Measurements from ENCODE around the gene JTB. TPM values are rescaled to one million over a fixed set of nuclear protein-coding genes. Genes with fewer than 3 reads are reported as not detected.
A peak's percentile ranks its signal among the peaks of the same experiment; 100 is the strongest.

The JTB gene
- total and polyA plus RNA-seq, 7 donors: 87.6 to 266 (median 118) TPM

DNA sequence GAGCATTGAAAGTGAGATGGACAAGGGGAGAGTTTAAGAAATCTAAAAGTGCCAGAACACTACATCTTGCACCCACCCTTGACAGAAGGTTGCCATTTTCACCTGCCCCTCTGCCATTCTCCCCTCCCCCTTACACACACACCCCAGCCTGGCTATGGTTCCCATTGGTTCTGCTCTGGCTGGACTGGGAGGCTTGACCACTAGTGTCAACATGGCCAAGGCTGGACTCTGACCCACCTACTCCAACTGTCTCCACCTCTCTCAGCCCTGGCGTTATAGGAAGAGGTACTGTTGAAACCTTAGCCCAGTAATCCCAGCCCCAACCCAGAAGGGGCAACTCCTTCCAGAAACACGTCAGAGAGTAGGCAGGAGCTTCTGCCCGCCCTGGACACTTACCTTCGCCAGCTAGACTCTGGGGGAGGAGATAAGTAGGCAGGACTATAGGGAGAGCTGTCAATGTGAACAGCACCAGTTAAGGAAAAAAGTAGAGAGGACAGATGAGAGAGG lies 23.6 kb downstream of the JTB start:
- ATAC-seq: no peak
- peaks cover 13 to 60% of the 10 kb centered on the region in 2 donors for H3K36me3 ChIP-seq (ENCODE audit: insufficient read depth in 1 of 2, low read depth in 1 of 2)
- no peak overlapping the region for H3K27ac ChIP-seq
- no peak for DNase-seq
- H3K4me3 ChIP-seq: no peak overlapping the region
- no peaks in the 10 kb centered on the region for H3K9me3 ChIP-seq
- TF ChIP-seq, protein P1, sequence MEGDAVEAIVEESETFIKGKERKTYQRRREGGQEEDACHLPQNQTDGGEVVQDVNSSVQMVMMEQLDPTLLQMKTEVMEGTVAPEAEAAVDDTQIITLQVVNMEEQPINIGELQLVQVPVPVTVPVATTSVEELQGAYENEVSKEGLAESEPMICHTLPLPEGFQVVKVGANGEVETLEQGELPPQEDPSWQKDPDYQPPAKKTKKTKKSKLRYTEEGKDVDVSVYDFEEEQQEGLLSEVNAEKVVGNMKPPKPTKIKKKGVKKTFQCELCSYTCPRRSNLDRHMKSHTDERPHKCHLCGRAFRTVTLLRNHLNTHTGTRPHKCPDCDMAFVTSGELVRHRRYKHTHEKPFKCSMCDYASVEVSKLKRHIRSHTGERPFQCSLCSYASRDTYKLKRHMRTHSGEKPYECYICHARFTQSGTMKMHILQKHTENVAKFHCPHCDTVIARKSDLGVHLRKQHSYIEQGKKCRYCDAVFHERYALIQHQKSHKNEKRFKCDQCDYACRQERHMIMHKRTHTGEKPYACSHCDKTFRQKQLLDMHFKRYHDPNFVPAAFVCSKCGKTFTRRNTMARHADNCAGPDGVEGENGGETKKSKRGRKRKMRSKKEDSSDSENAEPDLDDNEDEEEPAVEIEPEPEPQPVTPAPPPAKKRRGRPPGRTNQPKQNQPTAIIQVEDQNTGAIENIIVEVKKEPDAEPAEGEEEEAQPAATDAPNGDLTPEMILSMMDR (IDR thresholded peaks at IDR 0.05): no peak
- 60 to 79% (median 63%) methylated on average over 4 of the region's 4 CpGs for WGBS, 3 donors
- peaks cover 16% of the 10 kb centered on the region for H3K4me1 ChIP-seq
- intact Hi-C loops (cut with DNase I): no loop called here
- no peaks in the 10 kb centered on the region for H3K27me3 ChIP-seq (ENCODE audit: insufficient read depth in 3 of 3, low read length in 2 of 3)

DNA sequence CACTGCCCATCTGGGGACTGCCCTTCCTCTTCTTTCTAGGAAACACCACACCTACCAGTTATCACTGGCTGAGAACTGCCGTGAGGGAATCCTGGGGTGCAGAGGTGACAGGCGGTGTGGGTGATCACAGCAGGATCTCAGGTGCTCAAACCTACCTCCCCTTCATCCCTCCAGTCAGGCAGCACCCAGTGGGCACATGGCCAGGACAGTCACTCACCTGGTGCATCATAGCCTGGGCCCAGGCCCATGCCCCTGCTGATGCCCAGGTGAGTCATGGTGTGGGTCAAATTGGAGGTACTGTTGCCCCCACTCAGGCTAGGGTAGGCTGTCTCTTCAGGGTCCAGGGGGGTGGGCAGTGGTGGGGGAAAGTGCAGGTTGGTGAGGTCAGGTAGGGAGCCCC lies 25.7 kb downstream of the JTB start:
- WGBS, 3 donors: 77 to 91% (median 89%) methylated on average over 2 of the region's 2 CpGs

DNA sequence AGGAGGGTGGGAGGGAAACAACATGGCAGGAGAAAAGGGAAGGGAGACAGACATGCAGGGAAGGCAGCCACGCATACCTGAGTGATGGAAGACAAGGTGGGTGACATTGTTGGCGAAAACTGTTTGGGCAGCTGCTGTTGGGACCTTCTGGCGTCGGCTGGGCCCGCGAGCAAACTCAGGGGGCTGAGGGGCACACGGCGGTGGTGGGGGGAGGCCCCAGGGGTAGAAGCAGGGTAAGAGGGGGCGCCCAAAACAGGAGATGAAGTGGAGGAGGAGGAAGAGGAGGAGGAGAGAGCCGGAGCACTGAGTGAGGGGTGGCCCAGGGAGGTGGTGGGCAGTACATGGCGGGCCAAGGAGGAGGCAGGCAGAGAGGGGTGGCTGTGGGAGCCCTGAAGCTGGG lies 26.3 kb downstream of the JTB start:
- intact Hi-C loops (cut with DNase I): no loop called here
- no peak overlapping the region for H3K4me3 ChIP-seq
- no peaks in the 10 kb centered on the region for H3K9me3 ChIP-seq
- no peaks in the 10 kb centered on the region for H3K27me3 ChIP-seq (ENCODE audit: insufficient read depth in 3 of 3, low read length in 2 of 3)
- DNase-seq (no peak), ATAC-seq (no peak)
- no peak overlapping the region for H3K27ac ChIP-seq
- H3K36me3 ChIP-seq (ENCODE audit: insufficient read depth in 1 of 2, low read depth in 1 of 2): peaks cover 13 to 78% of the 10 kb centered on the region in 2 donors
- peaks cover 9% of the 10 kb centered on the region for H3K4me1 ChIP-seq
- 92 to 96% (median 93%) methylated on average over 11 of the region's 11 CpGs for WGBS, 3 donors
- TF ChIP-seq, protein P1 (IDR thresholded peaks at IDR 0.05): no peak

More for the DNA sequence above, 25.7 kb downstream of the JTB start:
- H3K27ac ChIP-seq: no peak overlapping the region
- ATAC-seq: no peak
- H3K9me3 ChIP-seq: no peaks in the 10 kb centered on the region
- intact Hi-C loops (cut with DNase I): no loop called here
- H3K4me3 ChIP-seq: no peak overlapping the region
- H3K36me3 ChIP-seq (ENCODE audit: insufficient read depth in 1 of 2, low read depth in 1 of 2): peaks cover 13 to 78% of the 10 kb centered on the region in 2 donors
- peaks cover 13% of the 10 kb centered on the region for H3K4me1 ChIP-seq
- H3K27me3 ChIP-seq (ENCODE audit: insufficient read depth in 3 of 3, low read length in 2 of 3): no peaks in the 10 kb centered on the region
- no peak for DNase-seq
- TF ChIP-seq, protein P1 (IDR thresholded peaks at IDR 0.05): no peak

DNA sequence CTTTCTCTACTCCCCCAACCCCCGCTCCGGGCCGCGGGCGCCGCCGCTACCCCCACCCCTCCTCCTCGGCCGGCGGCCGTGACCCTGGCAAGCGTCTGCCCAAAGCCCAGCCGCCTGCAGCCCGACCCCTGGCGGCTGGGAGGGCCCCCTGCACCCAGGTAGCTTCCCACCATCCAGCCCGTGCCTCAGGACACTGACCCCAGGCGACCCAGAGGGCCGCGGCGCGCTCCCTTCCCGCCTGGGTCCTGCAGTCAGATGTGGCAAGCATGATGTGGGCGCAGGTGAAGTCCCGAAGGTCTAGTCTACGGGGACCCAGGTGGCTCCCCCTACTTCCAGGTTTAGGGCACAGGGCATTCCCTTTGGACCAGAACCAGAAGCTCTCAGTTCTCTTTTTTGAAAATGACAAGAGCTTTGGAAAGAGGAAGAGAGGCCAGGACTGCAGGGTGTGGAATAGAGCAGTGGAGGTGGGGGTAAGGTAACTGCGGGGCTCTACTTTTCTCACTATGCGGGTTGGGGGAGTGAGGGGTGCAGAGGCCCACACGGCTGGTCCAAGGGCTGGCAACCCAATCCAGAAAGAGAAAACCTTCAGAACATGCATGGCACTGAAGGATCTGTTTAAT lies 30.7 kb downstream of the JTB start, which contains the start of gene DENND4B:
TSS of gene DENND4B (minus strand) at position 97 of the 620 bp plus-strand sequence. CDS start 2,344 bp downstream, outside the sequence.
- no peaks in the 10 kb centered on the region for H3K27me3 ChIP-seq (ENCODE audit: insufficient read depth in 3 of 3, low read length in 2 of 3)
- H3K4me3 ChIP-seq: peak within 1 kb of the TSS; percentile 99
- H3K27ac ChIP-seq: peak within 1 kb of the TSS; percentile 94
- peaks cover 8 to 60% of the 10 kb centered on the region in 2 donors for H3K36me3 ChIP-seq (ENCODE audit: insufficient read depth in 1 of 2, low read depth in 1 of 2)
- WGBS, 3 donors: 9 to 20% (median 15%) methylated on average over 13 to 28 of the region's 28 CpGs
- ATAC-seq (peak; percentile 84 to 85 (median 84)), DNase-seq (peak; percentile 88 to 93)
- H3K4me1 ChIP-seq: peaks cover 24% of the 10 kb centered on the region
- no peaks in the 10 kb centered on the region for H3K9me3 ChIP-seq
- TF ChIP-seq, protein P1 (IDR thresholded peaks at IDR 0.05): peak; percentile 93
- intact Hi-C loops (cut with DNase I): loop anchor here (1.0 to 10.0 kb wide), 4 partner anchors 41 to 272 kb away; partner anchors contain the start of genes ILF2 (in 1 of the 2), NPR1 (in 1 of the 2) and RAB13 (in 1 of the 2)
